ENCODE measurements around the gene FAM136A. TPM values are rescaled to one million over a fixed set of nuclear protein-coding genes. Genes with fewer than 3 reads are reported as not detected.
A peak's percentile ranks its signal among the peaks of the same experiment; 100 is the strongest.
"Not testable (repeated sequence)": the region's sequence is repeated elsewhere in the genome, so short reads cannot be mapped to it uniquely, and the experiment has no call there.

FAM136A gene
- total RNA-seq, 1 experiment from 2014 or later: 120 TPM

DNA sequence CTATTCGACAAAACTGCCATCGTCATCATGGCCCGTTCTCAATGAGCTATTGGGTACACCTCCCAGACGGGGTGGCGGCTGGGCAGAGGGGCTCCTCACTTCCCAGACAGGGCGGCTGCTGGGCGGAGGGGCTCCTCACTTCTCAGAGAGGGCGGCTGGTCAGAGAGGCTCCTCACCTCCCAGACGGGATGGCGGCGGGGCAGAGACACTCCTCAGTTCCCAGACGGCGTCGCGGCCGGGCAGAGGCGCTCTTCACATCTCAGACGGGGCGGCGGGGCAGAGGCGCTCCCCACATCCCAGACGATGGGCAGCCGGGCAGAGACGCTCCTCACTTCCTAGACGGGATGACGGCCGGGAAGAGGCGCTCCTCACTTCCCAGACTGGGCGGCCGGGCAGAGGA is 34.9 kb downstream of the FAM136A start:
- H3K4me3 Mint-ChIP-seq (ENCODE audit: unreplicated experiment); H3K9me3 ChIP-seq; H3K27ac Mint-ChIP-seq (ENCODE audit: unreplicated experiment); CTCF ChIA-PET; H3K27me3 ChIP-seq (replicated peaks; ENCODE audit: control insufficient read depth, insufficient read depth, low read length); H3K27me3 Mint-ChIP-seq (ENCODE audit: insufficient read depth, unreplicated experiment); intact Hi-C loops (cut with micrococcal nuclease; ENCODE audit: unreplicated experiment); H3K36me3 ChIP-seq (ENCODE audit: control insufficient read depth, insufficient read depth, low read length); POLR2A ChIA-PET; H3K4me3 ChIP-seq (ENCODE audit: low read depth, low read length); BruUV-seq (replicated peaks); DNase-seq; H3K4me1 Mint-ChIP-seq (ENCODE audit: low read depth, unreplicated experiment); H3K4me1 ChIP-seq: not testable (repeated sequence)
- Mint-ChIP-seq H3K9me3 (ENCODE audit: unreplicated experiment) (peaks cover 11% of the 10 kb centered on the region), H3K36me3 (ENCODE audit: insufficient read depth, unreplicated experiment) (peaks cover 37% of the 10 kb centered on the region)

DNA sequence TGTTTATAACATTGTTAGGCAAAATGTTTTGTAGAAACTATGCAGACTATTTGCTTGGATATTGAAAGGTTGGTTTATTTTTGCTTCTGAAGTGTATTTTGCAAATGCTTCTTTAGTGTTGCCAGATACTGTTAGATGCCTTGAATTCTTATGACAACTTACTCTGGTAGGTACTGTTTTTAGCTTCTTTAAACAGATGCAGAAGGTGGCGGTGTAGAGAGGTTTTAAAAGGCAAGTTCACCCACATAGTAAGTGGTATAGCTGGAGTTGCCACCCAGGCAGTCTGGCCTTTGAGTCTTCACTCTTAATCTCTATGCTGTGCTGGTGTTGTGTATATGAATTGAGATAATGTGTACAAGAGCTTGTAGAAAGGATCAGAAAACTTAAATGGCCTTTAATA is 40.4 kb downstream of the FAM136A start:
- no peak overlapping the region for H3K27ac Mint-ChIP-seq (ENCODE audit: unreplicated experiment)
- Histone ChIP-seq H3K9me3 (no peaks in the 10 kb centered on the region), H3K4me1 (no peaks in the 10 kb centered on the region), H3K36me3 (ENCODE audit: control insufficient read depth, insufficient read depth, low read length) (peaks cover 6% of the 10 kb centered on the region), H3K4me3 (ENCODE audit: low read depth, low read length) (no peak overlapping the region), H3K27me3 (replicated peaks; ENCODE audit: control insufficient read depth, insufficient read depth, low read length) (no peaks in the 10 kb centered on the region)
- H3K4me1 Mint-ChIP-seq (ENCODE audit: low read depth, unreplicated experiment): peaks cover 7% of the 10 kb centered on the region
- TF ChIP-seq, protein P1, sequence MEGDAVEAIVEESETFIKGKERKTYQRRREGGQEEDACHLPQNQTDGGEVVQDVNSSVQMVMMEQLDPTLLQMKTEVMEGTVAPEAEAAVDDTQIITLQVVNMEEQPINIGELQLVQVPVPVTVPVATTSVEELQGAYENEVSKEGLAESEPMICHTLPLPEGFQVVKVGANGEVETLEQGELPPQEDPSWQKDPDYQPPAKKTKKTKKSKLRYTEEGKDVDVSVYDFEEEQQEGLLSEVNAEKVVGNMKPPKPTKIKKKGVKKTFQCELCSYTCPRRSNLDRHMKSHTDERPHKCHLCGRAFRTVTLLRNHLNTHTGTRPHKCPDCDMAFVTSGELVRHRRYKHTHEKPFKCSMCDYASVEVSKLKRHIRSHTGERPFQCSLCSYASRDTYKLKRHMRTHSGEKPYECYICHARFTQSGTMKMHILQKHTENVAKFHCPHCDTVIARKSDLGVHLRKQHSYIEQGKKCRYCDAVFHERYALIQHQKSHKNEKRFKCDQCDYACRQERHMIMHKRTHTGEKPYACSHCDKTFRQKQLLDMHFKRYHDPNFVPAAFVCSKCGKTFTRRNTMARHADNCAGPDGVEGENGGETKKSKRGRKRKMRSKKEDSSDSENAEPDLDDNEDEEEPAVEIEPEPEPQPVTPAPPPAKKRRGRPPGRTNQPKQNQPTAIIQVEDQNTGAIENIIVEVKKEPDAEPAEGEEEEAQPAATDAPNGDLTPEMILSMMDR (IDR thresholded peaks at IDR 0.05; ENCODE audit: insufficient read depth in 1 of 2, low read depth in 1 of 2, low read length in 1 of 2, severe bottlenecking in 1 of 2, unreplicated experiment in 1 of 2): no peak
- DNase-seq: no peak
- BruUV-seq (replicated peaks): TSS peak; percentile 17
- CTCF ChIA-PET: no interaction called here
- H3K4me3 Mint-ChIP-seq (ENCODE audit: unreplicated experiment): no peak overlapping the region
- intact Hi-C loops (cut with micrococcal nuclease; ENCODE audit: unreplicated experiment): no loop called here
- H3K9me3 Mint-ChIP-seq (ENCODE audit: unreplicated experiment): peaks cover 10% of the 10 kb centered on the region
- POLR2A ChIA-PET: interaction anchor here (0.6 kb wide), 1 partner anchor 32 kb away, joined by 3 read pairs; no protein-coding TSS in a partner anchor
- peaks cover 47% of the 10 kb centered on the region for H3K36me3 Mint-ChIP-seq (ENCODE audit: insufficient read depth, unreplicated experiment)
- no peaks in the 10 kb centered on the region for H3K27me3 Mint-ChIP-seq (ENCODE audit: insufficient read depth, unreplicated experiment)

DNA sequence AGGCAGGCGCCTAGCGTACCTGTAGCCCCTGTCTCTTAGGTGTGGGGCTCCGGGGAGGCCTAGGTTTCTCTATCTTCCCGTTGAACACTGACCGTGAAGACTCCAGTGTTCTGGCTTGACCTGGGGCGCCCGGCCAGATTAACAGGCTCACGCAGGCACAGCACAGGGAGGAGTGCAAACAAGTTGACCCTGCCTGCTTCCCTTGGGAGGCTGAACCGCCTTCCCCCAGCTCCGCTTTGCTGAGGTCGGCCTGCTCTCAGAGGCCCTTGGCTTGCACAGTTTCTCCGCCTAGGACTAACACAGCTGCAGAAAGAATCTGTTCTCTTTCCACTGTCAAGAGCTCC is 43.4 kb downstream of the FAM136A start:
- H3K9me3 Mint-ChIP-seq (ENCODE audit: unreplicated experiment): no peaks in the 10 kb centered on the region
- H3K4me1 Mint-ChIP-seq (ENCODE audit: low read depth, unreplicated experiment): peaks cover 20% of the 10 kb centered on the region
- peaks cover 27% of the 10 kb centered on the region for H3K36me3 Mint-ChIP-seq (ENCODE audit: insufficient read depth, unreplicated experiment)
- Histone ChIP-seq H3K9me3 (no peaks in the 10 kb centered on the region), H3K27me3 (replicated peaks; ENCODE audit: control insufficient read depth, insufficient read depth, low read length) (no peaks in the 10 kb centered on the region), H3K4me1 (no peaks in the 10 kb centered on the region), H3K4me3 (ENCODE audit: low read depth, low read length) (peak overlapping the region; percentile 87), H3K36me3 (ENCODE audit: control insufficient read depth, insufficient read depth, low read length) (peaks cover 3% of the 10 kb centered on the region; the same call in 1 of the 2 replicates)
- DNase-seq: peak; percentile 59 to 65
- intact Hi-C loops (cut with micrococcal nuclease; ENCODE audit: unreplicated experiment): loop anchor here (1.0 kb wide), 1 partner anchor 35 kb away; the partner anchor contains the start of gene SNRPG
- peak overlapping the region; percentile 97 for H3K4me3 Mint-ChIP-seq (ENCODE audit: unreplicated experiment)
- peak overlapping the region; percentile 92 for H3K27ac Mint-ChIP-seq (ENCODE audit: unreplicated experiment)
- CTCF ChIA-PET: interaction anchor here (0.6 to 1.2 kb wide), 6 partner anchors 10 to 344 kb away, joined by 3 to 5 read pairs (median 4); partner anchors contain the start of genes SNRPG and TIA1
- H3K27me3 Mint-ChIP-seq (ENCODE audit: insufficient read depth, unreplicated experiment): no peaks in the 10 kb centered on the region
- POLR2A ChIA-PET: interaction anchor here (0.6 to 3.0 kb wide), 7 partner anchors 9 to 344 kb away, joined by 3 to 89 read pairs (median 7); partner anchors contain the start of genes C2orf42, FAM136A, MXD1 and SNRPG
- no TSS peak for BruUV-seq (replicated peaks)
- TF ChIP-seq, protein P1 (IDR thresholded peaks at IDR 0.05; ENCODE audit: insufficient read depth in 1 of 2, low read depth in 1 of 2, low read length in 1 of 2, severe bottlenecking in 1 of 2, unreplicated experiment in 1 of 2): no peak
